ENCODE measurements around the gene UCN2.
A peak's percentile ranks its signal among the peaks of the same experiment; 100 is the strongest.
"Not testable (repeated sequence)": the region's sequence is repeated elsewhere in the genome, so short reads cannot be mapped to it uniquely, and the experiment has no call there.

Gene UCN2

GRCh38 chr3:48560648-48561018, 2.9 kb downstream of the UCN2 start:
- DNase-seq: peak; percentile 50

DNA sequence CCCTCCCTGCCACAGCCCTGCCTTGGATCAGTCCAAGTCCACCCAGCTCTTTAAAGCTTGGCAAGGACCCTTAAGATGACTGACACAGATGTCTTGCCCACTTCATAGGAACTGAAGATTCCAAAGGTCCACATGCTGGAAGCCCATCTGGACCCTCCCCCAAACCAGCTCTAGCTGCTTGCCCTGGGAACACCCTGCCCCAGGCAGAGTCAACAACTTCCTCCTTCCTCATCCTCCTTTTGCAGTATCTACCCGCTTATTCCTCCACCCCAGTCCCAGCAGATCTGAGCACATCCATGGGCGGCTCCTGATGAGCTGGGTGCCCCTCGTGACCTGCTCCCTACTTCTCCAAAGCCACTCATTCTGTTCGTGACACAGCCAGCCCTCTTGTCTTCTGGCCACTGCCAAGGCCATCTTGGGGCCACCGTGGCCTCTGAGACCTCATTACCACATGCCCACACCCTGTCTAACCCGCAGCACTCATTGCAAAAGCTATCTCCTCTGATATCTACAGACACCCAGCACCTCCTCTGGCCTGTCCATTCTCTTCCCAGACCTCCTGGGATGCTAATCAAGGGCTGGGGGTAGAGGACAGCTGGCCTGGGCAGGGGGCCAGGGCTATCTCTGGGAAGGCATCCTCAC, 5.0 kb downstream of the UCN2 start:
- DNase-seq: no peak

GRCh38 chr3:48556796-48557626, 6.6 kb downstream of the UCN2 start, which contains the start of gene PFKFB4:
PFKFB4 (minus strand) TSS chr3:48556803; CDS start chr3:48556777, 26 bp downstream.
- peak; percentile 100 for DNase-seq

DNA sequence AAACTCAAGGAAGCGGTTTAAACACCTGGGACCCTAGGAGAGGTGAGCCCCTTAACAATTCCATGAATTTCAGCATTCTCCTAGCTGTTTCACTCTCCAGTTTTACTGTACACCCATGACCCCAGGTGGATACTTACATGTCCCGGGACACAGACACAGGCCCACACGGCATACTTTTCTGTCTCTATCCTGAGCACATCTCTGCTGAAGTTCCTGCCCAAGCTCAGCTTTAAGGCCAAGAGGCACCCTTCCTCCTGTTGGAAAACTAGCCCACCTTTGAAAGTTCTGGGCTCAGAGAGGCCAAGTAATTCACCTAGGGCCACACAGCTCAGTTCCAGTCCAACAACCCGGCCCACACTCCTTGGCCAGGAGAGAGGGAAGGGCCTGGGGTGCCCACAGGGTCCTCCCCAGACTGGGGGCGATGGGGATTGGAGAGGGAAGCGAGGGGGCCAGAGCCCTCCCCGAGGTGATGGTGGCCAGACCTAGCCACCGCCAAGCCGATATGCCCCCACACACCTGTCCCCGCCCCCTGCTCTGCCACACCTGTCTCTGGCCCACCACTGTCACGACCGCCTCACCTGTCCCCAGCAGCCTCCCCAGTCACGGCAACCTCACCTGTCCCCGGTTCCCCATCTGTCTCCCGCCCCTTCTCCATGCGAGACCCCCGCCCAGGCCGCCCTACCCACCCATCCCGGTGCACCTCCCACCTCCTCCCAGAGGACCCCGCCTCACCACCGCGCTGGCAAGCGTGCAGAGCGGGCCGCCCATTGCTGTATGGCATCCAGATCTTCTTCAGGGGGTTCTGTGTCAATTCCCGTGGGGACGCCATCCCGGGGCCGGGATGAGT, 7.4 kb downstream of the UCN2 start:
- DNase-seq: no peak

GRCh38 chr3:48555231-48555948, 8.2 kb downstream of the UCN2 start:
- no peak for DNase-seq

- no peak for DNase-seq
Measured at GRCh38 chr3:48553886-48554845, 9.4 kb downstream of the UCN2 start.

- no peak for DNase-seq
Measured at GRCh38 chr3:48553361-48553760, 10.2 kb downstream of the UCN2 start.

GRCh38 chr3:48552111-48552951, 11.2 kb downstream of the UCN2 start:
- no peak for DNase-seq

DNA sequence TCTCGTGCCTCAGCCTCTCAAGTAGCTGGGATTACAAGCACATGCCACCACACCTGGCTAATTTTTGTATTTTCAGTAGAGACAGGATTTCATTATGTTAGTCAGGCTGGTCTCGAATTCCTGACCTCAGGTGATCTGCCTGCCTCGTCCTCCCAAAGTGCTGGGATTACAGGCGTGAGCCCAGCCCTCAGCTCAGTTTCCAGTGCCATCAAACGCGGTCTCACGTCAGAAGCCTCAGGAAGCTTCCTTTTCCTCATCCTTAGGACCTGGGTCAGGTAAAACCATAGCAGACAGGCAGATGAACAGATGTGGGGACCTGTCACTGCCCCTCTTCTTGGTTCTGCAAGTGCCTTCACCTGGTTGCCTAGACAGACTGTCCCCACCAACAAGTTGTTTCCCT, 11.9 kb downstream of the UCN2 start:
- not testable (repeated sequence) for DNase-seq

- peak; percentile 92 for DNase-seq
Measured at GRCh38 chr3:48548729-48549705, 14.6 kb downstream of the UCN2 start.

DNA sequence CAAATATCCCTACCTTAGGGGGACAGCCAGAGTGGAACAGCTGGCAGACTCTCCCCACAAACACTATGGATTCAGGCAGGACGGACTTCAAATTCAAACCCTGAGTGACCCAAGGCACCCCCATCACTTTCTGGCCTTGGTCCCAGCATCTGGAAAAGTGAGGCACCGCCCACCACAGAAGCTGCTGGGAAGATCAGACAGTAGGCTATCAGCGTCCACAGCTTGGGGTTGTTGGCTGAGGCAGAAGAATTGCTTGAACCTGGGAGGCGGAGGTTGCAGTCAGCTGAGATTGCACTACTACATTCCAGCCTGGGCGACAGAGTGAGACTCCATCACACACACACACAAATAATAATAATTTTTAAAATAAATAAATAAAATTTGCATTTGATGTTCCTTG, 15.5 kb downstream of the UCN2 start:
- DNase-seq: no peak

DNA sequence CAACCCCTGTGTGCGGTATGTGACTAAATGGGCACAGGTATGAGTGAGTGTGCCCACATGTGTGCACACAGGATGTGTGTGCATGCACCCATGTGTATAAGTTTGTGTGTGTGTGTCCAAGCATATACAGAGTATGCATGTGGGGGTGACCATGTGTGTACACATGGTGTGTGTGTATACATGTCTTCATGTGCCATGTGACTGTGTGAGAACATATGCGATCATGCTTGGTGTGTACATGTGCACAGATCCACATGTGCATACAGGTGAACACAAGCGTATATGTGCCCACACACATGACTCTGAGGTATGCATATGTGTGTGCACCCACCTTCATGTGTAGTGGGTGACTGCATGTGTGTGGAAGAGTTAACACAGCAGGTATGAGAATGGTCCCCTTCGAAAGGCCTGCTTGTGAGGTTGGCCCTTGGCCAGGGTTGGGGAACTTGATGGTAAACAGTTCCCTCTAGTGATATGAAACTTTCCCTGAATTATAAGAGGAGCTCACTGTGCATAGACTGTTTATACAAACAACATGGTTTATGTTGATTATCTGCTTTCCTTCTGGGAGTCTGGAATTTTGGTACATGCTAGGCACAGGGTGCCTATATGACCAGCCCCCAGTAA, 17.3 kb downstream of the UCN2 start:
- no peak for DNase-seq

GRCh38 chr3:48544141-48544540, 19.4 kb downstream of the UCN2 start:
- DNase-seq: no peak

DNA sequence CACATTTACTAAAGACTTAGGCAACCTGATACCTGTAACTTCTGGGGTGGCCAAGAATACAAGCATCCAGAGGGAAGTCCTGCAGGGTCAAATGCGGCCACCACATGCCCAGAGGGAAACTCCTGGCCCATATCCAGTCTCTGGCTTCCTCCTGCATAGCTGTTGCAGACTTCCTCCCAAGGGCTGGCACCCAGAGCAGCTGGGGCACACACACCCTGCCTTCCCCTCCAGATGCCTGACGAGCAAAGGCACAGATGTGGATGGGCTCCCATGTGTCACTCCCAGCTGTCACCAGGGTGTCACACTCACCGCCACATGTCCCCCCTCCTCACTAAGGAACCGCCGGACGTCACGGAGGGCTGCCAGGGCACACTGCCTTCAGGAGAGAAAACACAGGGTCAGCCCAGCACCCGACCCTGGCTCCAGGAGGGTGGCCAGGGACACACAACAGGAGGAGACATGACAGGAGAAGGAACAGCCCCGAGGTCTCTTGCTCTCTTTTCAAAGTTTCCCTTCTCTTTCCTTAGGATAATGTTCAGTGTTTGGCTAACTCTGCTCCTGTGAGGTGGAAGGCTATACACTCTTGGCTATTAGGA, 20.2 kb downstream of the UCN2 start:
- DNase-seq: no peak

- DNase-seq: no peak
Measured at GRCh38 chr3:48538451-48538850, 25.1 kb downstream of the UCN2 start.

DNA sequence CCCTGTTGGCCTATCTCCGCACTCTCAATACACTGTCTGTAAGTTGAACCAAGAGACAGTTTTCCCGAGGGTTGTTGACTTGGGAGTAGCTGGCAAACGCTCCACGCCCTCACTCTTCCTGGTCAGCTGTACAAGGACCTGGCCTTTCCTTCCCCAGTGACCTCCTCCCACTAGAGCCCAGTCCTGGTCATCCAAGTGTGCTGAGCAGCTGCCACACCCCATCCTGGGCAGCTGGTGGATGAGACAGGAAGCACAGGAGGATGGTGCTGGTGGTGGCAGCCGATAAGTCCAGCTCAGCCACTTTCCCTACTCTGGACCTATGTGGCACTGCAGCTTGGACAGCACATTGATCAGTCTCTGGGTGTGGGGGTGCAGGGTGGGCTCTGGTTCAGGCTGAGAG, 26.8 kb downstream of the UCN2 start:
- DNase-seq: no peak

DNA sequence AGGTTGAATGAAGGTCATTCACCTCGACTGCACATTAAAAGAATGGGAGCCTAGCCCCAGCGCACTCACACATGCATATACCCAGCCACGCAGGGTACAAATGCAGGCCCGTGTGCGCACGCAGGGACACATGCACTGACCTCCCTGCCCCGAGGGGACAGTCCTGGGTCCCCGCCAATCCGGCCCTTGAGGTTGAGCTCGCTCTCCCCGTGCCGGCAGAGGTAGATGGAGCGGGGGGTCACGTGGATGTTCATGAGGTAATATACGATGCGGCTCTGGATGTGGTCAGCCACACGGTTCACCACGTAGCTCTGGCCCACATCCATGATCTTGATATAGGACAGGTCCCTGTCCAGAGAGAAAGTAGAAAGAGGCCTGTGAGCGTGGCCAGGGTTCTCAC, 27.5 kb downstream of the UCN2 start:
- no peak for DNase-seq

GRCh38 chr3:48535578-48535977, 28.0 kb downstream of the UCN2 start:
- no peak for DNase-seq

- no peak for DNase-seq
Measured at GRCh38 chr3:48532977-48533337, 30.6 kb downstream of the UCN2 start.

All from eye (tissue), 1 donor.